ENCODE data around the gene SERTAD2.

Gene SERTAD2

GRCh38 chr2:64653109-64654062, at the start of gene SERTAD2:
Gene SERTAD2, minus strand, starts transcription at chr2:64653913. Its CDS starts 17,042 bp downstream, at chr2:64636871.
- DNase-seq, result peak; percentile 93

GRCh38 chr2:64700133-64700809, 46.6 kb upstream of the SERTAD2 start:
- no peak for DNase-seq

GRCh38 chr2:64699712-64700111, 46.0 kb upstream of the SERTAD2 start:
- DNase-seq, result no peak

GRCh38 chr2:64698668-64699444, 45.1 kb upstream of the SERTAD2 start:
- no peak for DNase-seq

- no peak for DNase-seq
Measured at GRCh38 chr2:64698177-64698643, 44.5 kb upstream of the SERTAD2 start.

- DNase-seq, result no peak
Measured at GRCh38 chr2:64697297-64698176, 43.8 kb upstream of the SERTAD2 start.

GRCh38 chr2:64696636-64697035, 42.9 kb upstream of the SERTAD2 start:
- DNase-seq, result no peak

- DNase-seq, result peak; percentile 40
Measured at GRCh38 chr2:64695721-64696261, 42.1 kb upstream of the SERTAD2 start.

- no peak for DNase-seq
Measured at GRCh38 chr2:64692401-64692800, 38.7 kb upstream of the SERTAD2 start.

- no peak for DNase-seq
Measured at GRCh38 chr2:64688909-64689308, 35.2 kb upstream of the SERTAD2 start.

- DNase-seq, result no peak
Measured at GRCh38 chr2:64686283-64686956, 32.7 kb upstream of the SERTAD2 start.

GRCh38 chr2:64685430-64685829, 31.7 kb upstream of the SERTAD2 start:
- no peak for DNase-seq

GRCh38 chr2:64683771-64684510, 30.2 kb upstream of the SERTAD2 start:
- DNase-seq, result no peak

- DNase-seq, result no peak
Measured at GRCh38 chr2:64681479-64681967, 27.8 kb upstream of the SERTAD2 start.

GRCh38 chr2:64679673-64680425, 26.1 kb upstream of the SERTAD2 start:
- DNase-seq, result peak; percentile 39

- DNase-seq, result no peak
Measured at GRCh38 chr2:64678771-64679590, 25.3 kb upstream of the SERTAD2 start.

GRCh38 chr2:64677530-64677929, 23.8 kb upstream of the SERTAD2 start:
- DNase-seq, result no peak

- no peak for DNase-seq
Measured at GRCh38 chr2:64675860-64676259, 22.1 kb upstream of the SERTAD2 start.
